IMR-90 (cell line): ENCODE measurements around the gene ZKSCAN5. TPM values are rescaled to one million over a fixed set of nuclear protein-coding genes. Genes with fewer than 3 reads are reported as not detected.

Experiments
- ATAC-seq: fragments of 200-7000 bp; cut with Tn5 transposase; 2 replicates; pipeline ENCODE4 v1.9.1; 2020; ENCODE audit warnings: low read depth, mild to moderate bottlenecking, moderate library complexity
- BruUV-seq: library from RNA; stranded (reverse); fragments of 400-500 nt; replicated peaks from 2 replicates; lab custom pipeline; 2021; lab: Mats Ljungman, UMichigan
- CTCF ChIA-PET: fragments of 300-600 bp; formaldehyde crosslinking; extraction: SDS; loops from one replicate; lab custom pipeline; 2021; ENCODE audit warnings: antibody characterized with exemption; lab: Yijun Ruan, JAX
- POLR2A ChIA-PET: fragments of 300-600 bp; sonication (Branson Sonifier 250); formaldehyde crosslinking; loops from one replicate; lab custom pipeline; 2022; ENCODE audit warnings: antibody characterized with exemption; ENCODE audit not compliant: unreplicated experiment; lab: Charles Lee
- DNase-seq: peaks from one replicate; pipeline ENCODE4 v3.0.0; 2013
- H2AFZ ChIP-seq: replicated peaks from 2 replicates; pipeline ENCODE3; 2013; ENCODE audit warnings: low read length, mild to moderate bottlenecking; ENCODE audit not compliant: poor library complexity
- H2AK5ac ChIP-seq: 2 replicates; pipeline ENCODE4 v1.6.1; 2013; ENCODE audit warnings: low read depth, low read length, inconsistent platforms
- H2AK9ac ChIP-seq: replicated peaks from 2 replicates; pipeline ENCODE3; 2013; ENCODE audit warnings: mild to moderate bottlenecking, low read depth, low read length, moderate library complexity; ENCODE audit not compliant: poor library complexity
- H2BK120ac ChIP-seq: 2 replicates; pipeline ENCODE4 v1.6.1; 2013; ENCODE audit warnings: low read depth, low read length, inconsistent platforms
- H2BK15ac ChIP-seq: 3 replicates; pipeline ENCODE4 v1.6.1; 2013; ENCODE audit warnings: low read depth, low read length, inconsistent platforms
- H2BK20ac ChIP-seq: 2 replicates; pipeline ENCODE4 v1.6.1; 2013; ENCODE audit warnings: low read depth, mild to moderate bottlenecking, inconsistent platforms, low read length, moderate library complexity
- H2BK5ac ChIP-seq: 2 replicates; pipeline ENCODE4 v1.6.1; 2013; ENCODE audit warnings: mild to moderate bottlenecking, low read depth, low read length, inconsistent platforms; ENCODE audit not compliant: poor library complexity, severe bottlenecking
- H3K14ac ChIP-seq: replicated peaks from 2 replicates; pipeline ENCODE4 v1.6.1; 2013; ENCODE audit warnings: low read depth, low read length, inconsistent platforms
- H3K18ac ChIP-seq: 2 replicates; pipeline ENCODE4 v1.6.1; 2013; ENCODE audit warnings: low read depth, low read length, control low read depth
- H3K23ac ChIP-seq: 2 replicates; pipeline ENCODE4 v1.6.1; 2013; ENCODE audit warnings: low read depth, low read length, inconsistent platforms
- H3K27ac ChIP-seq: 2 replicates; pipeline ENCODE4 v1.5.1; 2013; ENCODE audit warnings: mild to moderate bottlenecking, control low read depth, low read length; ENCODE audit not compliant: insufficient read depth
- H3K27me3 ChIP-seq: 2 replicates; pipeline ENCODE4 v1.6.1; 2013; ENCODE audit warnings: low read length; ENCODE audit not compliant: control insufficient read depth, insufficient read depth
- H3K36me3 ChIP-seq: 2 replicates; pipeline ENCODE4 v1.6.1; 2013; ENCODE audit warnings: low read length, mixed read lengths; ENCODE audit not compliant: control insufficient read depth, insufficient read depth
- H3K4ac ChIP-seq: 2 replicates; pipeline ENCODE4 v1.6.1; 2013; ENCODE audit warnings: low read depth, low read length, inconsistent platforms
- H3K4me1 ChIP-seq: 2 replicates; pipeline ENCODE4 v1.6.1; 2013; ENCODE audit warnings: low read length, mixed read lengths; ENCODE audit not compliant: control insufficient read depth, insufficient read depth
- H3K4me2 ChIP-seq: 2 replicates; pipeline ENCODE4 v1.6.1; 2013; ENCODE audit warnings: low read depth, mild to moderate bottlenecking, control low read depth, low read length, moderate library complexity
- H3K4me3 ChIP-seq: 2 replicates; pipeline ENCODE4 v1.5.1; 2013; ENCODE audit warnings: low read depth, mild to moderate bottlenecking, control low read depth, low read length, moderate library complexity; ENCODE audit not compliant: insufficient read depth
- H3K56ac ChIP-seq: 2 replicates; pipeline ENCODE4 v1.6.1; 2013; ENCODE audit warnings: low read length, inconsistent platforms; ENCODE audit not compliant: insufficient read depth; ENCODE audit errors: extremely low read depth
- H3K79me1 ChIP-seq, 2 experiments: 2 replicates each; pipeline ENCODE4 v1.6.1; 2013; ENCODE audit warnings: low read length in 2 of 2, inconsistent platforms in 1 of 2, low read depth in 1 of 2
- H3K9ac ChIP-seq: 2 replicates; pipeline ENCODE4 v1.6.1; 2013; ENCODE audit warnings: low read depth, low read length, control low read depth
- H3K9me1 ChIP-seq: 2 replicates; pipeline ENCODE4 v1.6.1; 2013; ENCODE audit warnings: low read length, inconsistent platforms; ENCODE audit not compliant: insufficient read depth
- H3K9me3 ChIP-seq: 2 replicates; pipeline ENCODE4 v1.6.1; 2013; ENCODE audit warnings: low read length; ENCODE audit not compliant: control insufficient read depth, insufficient read depth
- H4K20me1 ChIP-seq: 2 replicates; pipeline ENCODE4 v1.6.1; 2013; ENCODE audit warnings: low read length, inconsistent platforms; ENCODE audit not compliant: insufficient read depth
- H4K5ac ChIP-seq: 2 replicates; pipeline ENCODE4 v1.6.1; 2013; ENCODE audit warnings: mild to moderate bottlenecking, low read depth, low read length, control low read depth
- H4K8ac ChIP-seq, 2 experiments: 2 replicates each; pipeline ENCODE4 v1.6.1; 2013; ENCODE audit warnings: low read depth in 2 of 2, low read length in 2 of 2, control low read depth in 1 of 2, inconsistent platforms in 1 of 2
- H4K91ac ChIP-seq: 2 replicates; pipeline ENCODE4 v1.6.1; 2013; ENCODE audit warnings: low read depth, low read length, inconsistent platforms; ENCODE audit not compliant: insufficient read depth
- BHLHE40 ChIP-seq: fragments of 150-350 bp; IDR thresholded peaks from 2 replicates; pipeline ENCODE4 v1.6.1; 2016; ENCODE audit warnings: mild to moderate bottlenecking, low read depth, low read length
- CHD1 ChIP-seq: IDR thresholded peaks from 2 replicates; pipeline ENCODE4 v1.6.1; 2012; ENCODE audit warnings: low read depth, low read length, improper control_type of control experiment
- CTCF ChIP-seq: conservative IDR thresholded peaks from 2 replicates; pipeline ENCODE4 v1.5.1; 2012; ENCODE audit warnings: mild to moderate bottlenecking, low read depth, low read length, improper control_type of control experiment
- ELK1 ChIP-seq: fragments of 150-350 bp; IDR thresholded peaks from 2 replicates; pipeline ENCODE4 v1.6.1; 2016; ENCODE audit warnings: low read depth, mild to moderate bottlenecking, low read length, moderate library complexity, borderline replicate concordance
- FOS ChIP-seq: fragments of 150-350 bp; IDR thresholded peaks from 2 replicates; pipeline ENCODE4 v1.6.1; 2016; ENCODE audit warnings: low read depth, low read length
- MAFK ChIP-seq: IDR thresholded peaks from 2 replicates; pipeline ENCODE4 v1.6.1; 2012; ENCODE audit warnings: low read depth, low read length, improper control_type of control experiment
- MXI1 ChIP-seq: IDR thresholded peaks from 2 replicates; pipeline ENCODE4 v1.6.1; 2012; ENCODE audit warnings: low read depth, mild to moderate bottlenecking, low read length, moderate library complexity, borderline replicate concordance
- POLR2A ChIP-seq: IDR thresholded peaks from 2 replicates; pipeline ENCODE4 v1.6.1; 2012; ENCODE audit warnings: mild to moderate bottlenecking, low read depth, low read length
- RFX5 ChIP-seq: IDR thresholded peaks from 2 replicates; pipeline ENCODE4 v1.8.0; 2012; ENCODE audit warnings: low read depth, mild to moderate bottlenecking, low read length, moderate library complexity
- USF2 ChIP-seq: fragments of 150-350 bp; IDR thresholded peaks from 2 replicates; pipeline ENCODE4 v1.6.1; 2017; ENCODE audit warnings: mild to moderate bottlenecking, antibody characterized with exemption, low read length, low read depth
- WGBS, 2 experiments: methylation state at CpG; one replicate each; pipeline versions ENCODE4 v1.1.5 to v1.1.7; 2013; ENCODE audit warnings: missing lambda C conversion rate in 2 of 2; ENCODE audit not compliant: insufficient read length in 1 of 2; ENCODE audit errors: extremely low coverage in 2 of 2; 5-methylcytosine and 5-hydroxymethylcytosine counted together
- dilution Hi-C: fragments of 300-500 bp; cut with HindIII; formaldehyde crosslinking; loops from one replicate; pipeline ENCODE4 v1.14.3; 2018; ENCODE audit warnings: low sequenced_read_pairs; ENCODE audit not compliant: unreplicated experiment
- in situ Hi-C: fragments of 300-500 bp; cut with MboI; formaldehyde crosslinking; loops from 3 replicates; pipeline ENCODE4 v1.14.3; 2019; ENCODE audit warnings: low sequenced_read_pairs, inconsistent platforms, mixed read lengths
- intact Hi-C: fragments of 100-400 bp; cut with micrococcal nuclease; formaldehyde crosslinking; loops from 2 replicates; pipeline ENCODE4 v1.10.0; 2022
- polyA plus RNA-seq, 3 experiments: library from polyadenylated mRNA; depleted of rRNA; stranded (reverse); fragments of >200 nt; gene quantifications; 2 replicates each; pipeline ENCODE4 v1.2.3, GENCODE V29; 2012; ENCODE audit warnings: low replicate concordance in 1 of 3
- total RNA-seq: library from RNA; depleted of rRNA; stranded (reverse); fragments of >200 nt; gene quantifications from 2 replicates; pipeline ENCODE4 v1.2.3, GENCODE V29; 2012

Gene ZKSCAN5
- total and polyA plus RNA-seq, 2 of the 4 experiments (the other 2 are of a cell fraction) = 5.5 to 16.3 TPM

- Histone ChIP-seq H4K20me1 (no peaks in the 10 kb centered on the region), H3K4me3 (peak within 1 kb of the TSS; percentile 80), H2BK5ac (peak within 1 kb of the TSS; percentile 51), H3K14ac (peak within 1 kb of the TSS; percentile 92), H4K5ac (peak within 1 kb of the TSS; percentile 73), H3K9me3 (no peaks in the 10 kb centered on the region), H3K27me3 (no peaks in the 10 kb centered on the region), H3K9me1 (peaks cover 3% of the 10 kb centered on the region; the same call in 1 of the 2 replicates), H3K9ac (peak within 1 kb of the TSS; percentile 79), H3K23ac (peak within 1 kb of the TSS; percentile 75; the same call in 1 of the 2 replicates), H2BK15ac (no peak within 1 kb of the TSS), H4K8ac (peak within 1 kb of the TSS; percentile 36 to 98; a peak in 2 of 4 replicates), H3K4me2 (peak within 1 kb of the TSS; percentile 97), H2AFZ (peak within 1 kb of the TSS; percentile 98), H3K4ac (peak within 1 kb of the TSS; percentile 81), H3K18ac (0 out of 2 replicates have a peak within 1 kb of the TSS, but pooled peaks have one; percentile 11), H2BK20ac (no peak within 1 kb of the TSS), H2AK5ac (peak within 1 kb of the TSS; percentile 46; the same call in 1 of the 2 replicates), H3K4me1 (0 out of 2 replicates have a peak, but pooled peaks cover 2% of the 10 kb centered on the region), H4K91ac (no peak within 1 kb of the TSS; the same call in 1 of the 2 replicates), H2AK9ac (peak within 1 kb of the TSS; percentile 96), H3K56ac (peak within 1 kb of the TSS; percentile 76; the same call in 1 of the 2 replicates), H3K27ac (peak within 1 kb of the TSS; percentile 57), H2BK120ac (no peak within 1 kb of the TSS), H3K79me1 (peaks cover 16 to 24% of the 10 kb centered on the region in 2 experiments), H3K36me3 (no peaks in the 10 kb centered on the region; the same call in 1 of the 2 replicates)
- ChIA-PET CTCF (no interaction called here), POLR2A (no interaction called here)
- intact Hi-C loops (loop anchor here (1.0 kb wide), 1 partner anchor 28 kb away; the partner anchor contains the start of gene ZNF394), dilution Hi-C loops (no loop called here), in situ Hi-C loops (no loop called here)
- ATAC-seq (peak; percentile 98), DNase-seq (peak; percentile 94)
- 1% methylated on average over 29 of the region's 56 CpGs; no CpG with 5 or more reads in 1 of the 2 experiments for WGBS, 2 experiments
- TF ChIP-seq USF2 = peak; percentile 99
- TF ChIP-seq RFX5 = no peak
- no peak for TF ChIP-seq MAFK
- TF ChIP-seq BHLHE40 = peak; percentile 50
- TF ChIP-seq CHD1 = no peak
- TF ChIP-seq POLR2A = peak; percentile 63
- TF ChIP-seq CTCF = no peak; the same call in 1 of the 2 replicates
- peak; percentile 56 for TF ChIP-seq FOS
- no peak for TF ChIP-seq ELK1
- peak; percentile 49; the same call in 1 of the 2 replicates for TF ChIP-seq MXI1
- no TSS peak for BruUV-seq
Observed at GRCh38 chr7:99472561-99473314, 31.7 kb upstream of the ZKSCAN5 start, which contains the start of gene ZNF789. Gene ZNF789 (plus strand): TSS chr7:99472890. CDS start chr7:99476457, 3,567 bp downstream.
